Right renal pelvis (tissue), 4 donors: ENCODE data around the gene CEACAM20. TPM values are rescaled to one million over a fixed set of nuclear protein-coding genes. Genes with fewer than 3 reads are reported as not detected.
"Not testable (repeated sequence)": the region's sequence is repeated elsewhere in the genome, so short reads cannot be mapped to it uniquely, and the experiment has no call there.

Source experiments
- DNase-seq, 4 donors: peaks; one replicate each; pipeline ENCODE4 v3.0.0-alpha.2; 2013; ENCODE audit warnings: low read depth in 4 of 4, low spot score in 3 of 4, missing footprints in 1 of 4
- polyA plus RNA-seq, 4 donors: library from polyadenylated mRNA; unstranded; fragments of 120-200 nt; gene quantifications; one replicate each; pipeline ENCODE4 v1.2.1, GENCODE V29; 2013; ENCODE audit not compliant: insufficient read length in 4 of 4

The CEACAM20 gene
- polyA plus RNA-seq, 4 donors, result not detected

DNA sequence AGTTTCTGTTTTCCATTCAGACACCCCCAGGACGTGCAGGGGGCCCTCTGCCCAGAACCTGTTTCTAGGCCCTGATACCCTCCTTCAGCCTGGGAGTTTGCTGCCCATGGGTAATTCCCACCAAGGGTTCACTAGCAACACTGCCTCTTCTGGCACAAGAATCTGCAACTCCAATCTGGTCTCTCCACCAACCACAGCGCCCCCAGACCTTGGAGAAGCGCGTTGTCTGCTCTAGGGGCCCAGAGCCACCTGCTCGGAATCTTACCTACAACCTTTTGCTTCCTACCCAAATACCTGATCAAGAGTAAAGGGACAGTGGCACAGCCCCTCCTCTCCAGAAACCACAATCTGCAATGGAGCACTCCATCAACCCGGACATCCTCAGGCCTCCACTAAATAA lies 29.9 kb downstream of the CEACAM20 start:
- no peak for DNase-seq

DNA sequence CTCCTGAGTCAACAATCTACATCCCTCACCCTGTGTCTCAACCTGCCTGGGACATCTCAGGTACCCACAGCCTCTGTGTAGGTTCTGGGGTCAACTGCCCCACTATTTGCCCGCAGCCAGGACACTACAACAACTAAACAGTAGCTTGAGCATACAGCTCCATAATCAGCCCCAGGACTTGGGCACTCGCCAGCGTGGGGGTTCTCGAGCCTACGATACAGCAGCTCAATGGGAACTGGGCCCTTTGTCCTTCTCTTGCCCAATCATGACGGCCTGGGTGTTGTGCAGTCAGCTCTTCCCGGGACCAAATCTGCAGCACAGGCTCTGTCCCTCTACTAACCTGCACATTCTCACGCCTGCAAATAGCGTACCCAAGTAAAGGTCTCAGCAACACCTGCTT lies 30.5 kb downstream of the CEACAM20 start:
- DNase-seq, result no peak

DNA sequence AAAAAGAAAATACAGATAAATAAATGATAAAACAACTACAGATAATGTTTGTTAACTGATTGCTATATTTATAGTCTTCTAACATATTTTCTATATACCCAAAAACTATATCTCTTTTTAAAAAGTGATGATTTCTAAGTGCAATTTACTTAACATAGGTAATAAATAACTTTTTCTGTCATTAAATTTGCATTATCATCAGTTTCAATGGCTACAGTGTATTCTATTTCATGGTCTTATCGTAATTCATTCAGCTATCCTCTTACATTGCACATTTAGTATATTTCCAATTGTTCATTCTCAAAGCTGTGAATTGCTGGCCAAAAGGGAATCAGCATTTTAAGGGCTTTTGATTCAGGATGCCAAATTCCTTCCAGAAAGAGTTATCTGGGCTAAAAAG lies 32.8 kb downstream of the CEACAM20 start:
- no peak for DNase-seq

DNA sequence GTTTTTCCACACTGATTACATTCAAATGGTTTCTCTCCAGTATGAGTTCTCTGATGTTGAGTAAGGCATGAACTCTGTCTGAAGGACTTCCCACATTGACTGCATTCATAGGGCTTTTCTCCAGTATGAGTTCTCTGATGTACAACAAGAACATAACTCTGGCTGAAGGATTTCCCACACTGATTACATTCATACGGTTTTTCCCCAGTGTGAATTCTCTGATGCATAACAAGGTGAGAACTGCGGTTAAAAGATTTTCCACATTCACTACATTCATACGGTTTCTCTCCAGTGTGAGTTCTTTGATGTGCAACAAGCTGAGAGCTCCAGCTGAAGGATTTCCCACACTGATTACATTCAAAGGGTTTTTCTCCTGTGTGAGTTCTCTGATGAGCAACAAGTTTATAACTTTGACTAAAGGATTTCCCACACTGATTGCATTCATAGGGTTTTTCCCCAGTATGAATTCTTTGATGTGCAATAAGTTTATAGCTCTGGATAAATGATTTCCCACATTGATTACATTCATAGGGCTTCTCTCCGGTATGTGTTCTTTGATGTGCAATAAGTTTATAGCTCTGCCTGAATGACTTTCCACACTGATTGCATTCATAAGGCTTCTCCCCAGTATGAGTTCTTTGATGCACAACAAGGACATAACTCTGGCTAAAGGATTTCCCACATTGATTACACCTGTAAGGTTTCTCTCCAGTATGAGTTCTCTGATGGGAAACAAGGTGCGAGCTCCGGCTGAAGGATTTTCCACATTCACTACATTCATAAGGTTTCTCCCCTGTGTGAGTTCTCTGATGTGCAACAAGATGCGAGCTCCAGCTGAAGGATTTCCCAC lies 52.7 kb downstream of the CEACAM20 start:
- no peak for DNase-seq

DNA sequence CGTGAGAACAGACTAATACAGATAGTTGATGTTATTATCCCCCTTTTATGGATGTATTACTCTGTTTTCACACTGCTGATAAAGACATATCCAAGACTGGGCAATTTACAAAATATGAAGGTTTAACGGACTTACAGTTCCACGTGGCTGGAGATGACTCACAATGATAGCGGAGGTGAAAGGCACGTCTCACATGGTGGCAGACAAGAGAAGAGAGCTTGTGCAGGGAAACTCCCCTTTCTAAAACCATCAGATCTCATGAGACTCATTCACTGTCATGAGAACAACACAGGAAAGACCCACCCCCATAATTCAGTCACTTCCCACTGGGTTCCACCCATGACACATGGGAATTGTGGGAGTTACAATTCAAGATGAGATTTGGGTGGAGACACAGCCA lies 60.7 kb downstream of the CEACAM20 start:
- not testable (repeated sequence) for DNase-seq

DNA sequence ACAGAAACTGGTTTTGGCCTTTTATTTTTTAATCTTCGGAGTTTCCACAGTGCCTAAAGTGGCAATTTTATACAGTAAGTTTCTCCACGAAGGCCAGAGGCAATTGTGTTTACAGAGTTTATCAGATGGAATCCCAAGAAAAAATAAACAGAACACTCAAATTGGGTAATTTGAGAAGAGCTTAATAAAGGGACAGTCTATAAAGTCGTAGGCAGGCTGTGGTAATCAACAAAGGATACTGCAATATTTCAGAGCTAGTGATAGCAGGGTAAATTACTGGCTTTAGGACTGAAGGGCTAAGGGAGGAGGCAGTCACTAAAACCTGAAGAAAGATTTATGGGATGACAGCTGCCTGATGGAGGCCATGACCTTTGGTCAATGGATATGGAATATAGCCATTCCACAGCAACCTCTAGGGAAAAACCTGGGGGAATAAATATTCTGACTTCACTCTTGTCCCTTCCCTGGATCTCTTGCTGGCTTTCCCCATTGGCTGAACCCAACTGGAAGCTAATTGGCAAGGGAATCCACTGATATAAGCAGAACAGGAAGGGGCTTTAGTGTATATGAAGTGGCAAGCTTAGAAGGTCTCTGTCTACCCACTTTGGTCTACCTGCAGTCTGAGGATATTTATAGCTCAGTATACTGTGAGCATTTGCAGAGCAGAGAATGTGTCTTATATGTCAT lies 66.7 kb downstream of the CEACAM20 start:
- DNase-seq, result not testable (repeated sequence)

Other genes starting within 250 kb of the CEACAM20 start
- 10 to 100 TPM in 3 of 4 donors, 1 to 10 TPM in 1; 8.3 to 12.2 (median 10.2) TPM for gene ZNF235, start 224.7 kb downstream of the CEACAM20 start, polyA plus RNA-seq
- 10 to 100 TPM; 12.3 to 15.1 (median 14.3) TPM for gene ZNF112, start 173.0 kb downstream of the CEACAM20 start, polyA plus RNA-seq
- gene ZNF285, start 128.1 kb downstream of the CEACAM20 start, polyA plus RNA-seq, result 10 to 100 TPM in 3 of 4 donors, 1 to 10 TPM in 1; 9.6 to 12.5 (median 11.6) TPM
- 10 to 100 TPM; 13.2 to 17.7 (median 14.9) TPM for gene ZNF229, start 81.2 kb downstream of the CEACAM20 start, polyA plus RNA-seq
- 10 to 100 TPM; 14.8 to 18.4 (median 17.3) TPM for gene ZNF180, start 29.2 kb downstream of the CEACAM20 start, polyA plus RNA-seq
- gene IGSF23, start 83.9 kb upstream of the CEACAM20 start, polyA plus RNA-seq, result 1 to 10 TPM in 3 of 4 donors, under 1 TPM in 1; 0.55 to 1.7 (median 1.0) TPM
- 10 to 100 TPM; 30.0 to 36.1 (median 31.7) TPM for gene PVR, start 114.2 kb upstream of the CEACAM20 start, polyA plus RNA-seq
- gene CEACAM19, start 141.8 kb upstream of the CEACAM20 start, polyA plus RNA-seq, result 10 to 100 TPM in 3 of 4 donors, 1 to 10 TPM in 1; 9.4 to 16.3 (median 14.4) TPM
- gene CEACAM16, start 169.5 kb upstream of the CEACAM20 start, polyA plus RNA-seq, result not detected
- gene BCL3, start 219.0 kb upstream of the CEACAM20 start, polyA plus RNA-seq, result 10 to 100 TPM in 1 of 4 donors, 1 to 10 TPM in 3; 5.6 to 10.2 (median 6.2) TPM
- 1 to 10 TPM; 4.3 to 7.4 (median 5.7) TPM for gene CBLC, start 248.2 kb upstream of the CEACAM20 start, polyA plus RNA-seq